K562 (cell line): ENCODE measurements around the gene YWHAB. TPM values are rescaled to one million over a fixed set of nuclear protein-coding genes. Genes with fewer than 3 reads are reported as not detected.

Experiments
- NUFIP1 ChIP-seq: fragments of 450-650 bp; IDR thresholded peaks from 2 replicates; pipeline ENCODE4 v1.6.1; 2018; ENCODE audit not compliant: partially characterized antibody
- ZEB2 ChIP-seq: fragments of 450-650 bp; IDR thresholded peaks from 2 replicates; pipeline ENCODE4 v1.6.1; 2016
- polyA plus RNA-seq, 8 experiments: library from polyadenylated mRNA; depleted of rRNA in 4 of 8; stranded (reverse) in 5 of 8; unstranded in 3 of 8; fragments of >200 nt; fragmentation: Nextera tagmentation in 2 of 8; fragmentation: Illumina TruSeq in 1 of 8; extraction: Ambion mirVana in 2 of 8; extraction: Trizol in 1 of 8; gene quantifications; 2 replicates each; pipeline versions ENCODE4 v1.2.1 to v1.2.3, GENCODE V29; 2011 to 2014; ENCODE audit warnings: inconsistent platforms in 1 of 8, missing spikeins in 1 of 8
- total RNA-seq, 7 experiments: library from RNA; depleted of rRNA in 6 of 7; stranded (reverse); fragments of >200 nt in 6 of 7; fragmentation: Illumina TruSeq in 2 of 7; extraction: Trizol in 2 of 7; gene quantifications; 2 replicates each; pipeline versions ENCODE4 v1.2.1 to v1.2.3, GENCODE V29; 2011 to 2021; ENCODE audit warnings: low replicate concordance in 1 of 7
- TF ChIP-seq, protein P1 (sequence below): fragments of 450-650 bp; IDR thresholded peaks from 2 replicates; pipeline ENCODE4 v1.6.1; 2018; ENCODE audit not compliant: partially characterized antibody
- TF ChIP-seq, protein P2 (sequence below): fragments of 250-450 bp; sonication (Bioruptor Pico); IDR thresholded peaks from 2 replicates; pipeline ENCODE4 v1.4.0; 2020
- TF ChIP-seq, protein P3 (sequence below): fragments of 200-600 bp; sonication (generic); IDR thresholded peaks from one replicate; pipeline ENCODE4 v1.6.1; 2012; ENCODE audit warnings: mild to moderate bottlenecking, low read depth, low read length, inconsistent platforms

Gene YWHAB
- total and polyA plus RNA-seq, 9 of the 15 experiments (the other 6 are each of a cell fraction or from before 2014, with no cell fraction given), result 60.6 to 185 (median 96.1) TPM

DNA sequence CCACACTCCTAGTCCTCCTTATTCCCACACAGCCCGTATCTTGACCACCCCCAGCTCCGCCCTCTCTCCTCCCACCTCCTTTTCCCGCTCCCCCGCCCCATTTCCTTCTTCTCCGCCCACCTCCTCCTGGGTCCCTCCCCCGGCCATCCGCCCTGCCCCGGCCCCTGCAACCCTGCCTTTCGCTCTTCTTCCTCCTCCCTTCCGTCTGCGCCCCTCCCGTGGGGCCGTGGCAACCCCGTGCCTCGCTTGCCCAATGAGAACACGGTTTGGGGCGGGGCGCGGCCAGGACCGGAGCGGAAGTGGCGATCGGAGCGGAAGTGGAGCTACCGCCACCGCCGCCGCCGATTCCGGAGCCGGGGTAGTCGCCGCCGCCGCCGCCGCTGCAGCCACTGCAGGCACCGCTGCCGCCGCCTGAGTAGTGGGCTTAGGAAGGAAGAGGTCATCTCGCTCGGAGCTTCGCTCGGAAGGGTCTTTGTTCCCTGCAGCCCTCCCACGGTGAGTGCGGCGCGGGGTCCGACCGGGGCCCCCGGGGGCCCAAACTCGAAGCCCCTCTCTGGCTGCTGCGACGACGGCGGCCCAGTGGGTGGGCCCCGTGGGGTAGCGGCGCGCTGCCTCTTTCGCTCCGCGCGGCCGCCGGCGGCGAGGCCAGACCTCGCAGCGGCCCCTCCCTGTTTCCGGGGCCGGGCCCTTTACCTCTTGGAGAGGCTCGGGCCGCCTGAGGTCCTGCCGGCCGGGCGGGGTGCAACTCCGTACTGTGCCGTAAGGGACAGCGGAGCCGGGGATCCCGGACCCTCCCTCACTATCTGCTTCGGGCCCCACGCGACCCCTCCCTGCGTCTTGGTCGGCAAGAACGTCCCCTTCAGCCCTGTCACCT lies at the start of gene YWHAB (continued):
- TF ChIP-seq, protein P1, sequence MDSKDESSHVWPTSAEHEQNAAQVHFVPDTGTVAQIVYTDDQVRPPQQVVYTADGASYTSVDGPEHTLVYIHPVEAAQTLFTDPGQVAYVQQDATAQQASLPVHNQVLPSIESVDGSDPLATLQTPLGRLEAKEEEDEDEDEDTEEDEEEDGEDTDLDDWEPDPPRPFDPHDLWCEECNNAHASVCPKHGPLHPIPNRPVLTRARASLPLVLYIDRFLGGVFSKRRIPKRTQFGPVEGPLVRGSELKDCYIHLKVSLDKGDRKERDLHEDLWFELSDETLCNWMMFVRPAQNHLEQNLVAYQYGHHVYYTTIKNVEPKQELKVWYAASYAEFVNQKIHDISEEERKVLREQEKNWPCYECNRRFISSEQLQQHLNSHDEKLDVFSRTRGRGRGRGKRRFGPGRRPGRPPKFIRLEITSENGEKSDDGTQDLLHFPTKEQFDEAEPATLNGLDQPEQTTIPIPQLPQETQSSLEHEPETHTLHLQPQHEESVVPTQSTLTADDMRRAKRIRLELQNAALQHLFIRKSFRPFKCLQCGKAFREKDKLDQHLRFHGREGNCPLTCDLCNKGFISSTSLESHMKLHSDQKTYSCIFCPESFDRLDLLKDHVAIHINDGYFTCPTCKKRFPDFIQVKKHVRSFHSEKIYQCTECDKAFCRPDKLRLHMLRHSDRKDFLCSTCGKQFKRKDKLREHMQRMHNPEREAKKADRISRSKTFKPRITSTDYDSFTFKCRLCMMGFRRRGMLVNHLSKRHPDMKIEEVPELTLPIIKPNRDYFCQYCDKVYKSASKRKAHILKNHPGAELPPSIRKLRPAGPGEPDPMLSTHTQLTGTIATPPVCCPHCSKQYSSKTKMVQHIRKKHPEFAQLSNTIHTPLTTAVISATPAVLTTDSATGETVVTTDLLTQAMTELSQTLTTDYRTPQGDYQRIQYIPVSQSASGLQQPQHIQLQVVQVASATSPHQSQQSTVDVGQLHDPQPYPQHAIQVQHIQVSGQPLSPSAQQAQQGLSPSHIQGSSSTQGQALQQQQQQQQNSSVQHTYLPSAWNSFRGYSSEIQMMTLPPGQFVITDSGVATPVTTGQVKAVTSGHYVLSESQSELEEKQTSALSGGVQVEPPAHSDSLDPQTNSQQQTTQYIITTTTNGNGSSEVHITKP, result peak; percentile 65
- TF ChIP-seq, protein P2, sequence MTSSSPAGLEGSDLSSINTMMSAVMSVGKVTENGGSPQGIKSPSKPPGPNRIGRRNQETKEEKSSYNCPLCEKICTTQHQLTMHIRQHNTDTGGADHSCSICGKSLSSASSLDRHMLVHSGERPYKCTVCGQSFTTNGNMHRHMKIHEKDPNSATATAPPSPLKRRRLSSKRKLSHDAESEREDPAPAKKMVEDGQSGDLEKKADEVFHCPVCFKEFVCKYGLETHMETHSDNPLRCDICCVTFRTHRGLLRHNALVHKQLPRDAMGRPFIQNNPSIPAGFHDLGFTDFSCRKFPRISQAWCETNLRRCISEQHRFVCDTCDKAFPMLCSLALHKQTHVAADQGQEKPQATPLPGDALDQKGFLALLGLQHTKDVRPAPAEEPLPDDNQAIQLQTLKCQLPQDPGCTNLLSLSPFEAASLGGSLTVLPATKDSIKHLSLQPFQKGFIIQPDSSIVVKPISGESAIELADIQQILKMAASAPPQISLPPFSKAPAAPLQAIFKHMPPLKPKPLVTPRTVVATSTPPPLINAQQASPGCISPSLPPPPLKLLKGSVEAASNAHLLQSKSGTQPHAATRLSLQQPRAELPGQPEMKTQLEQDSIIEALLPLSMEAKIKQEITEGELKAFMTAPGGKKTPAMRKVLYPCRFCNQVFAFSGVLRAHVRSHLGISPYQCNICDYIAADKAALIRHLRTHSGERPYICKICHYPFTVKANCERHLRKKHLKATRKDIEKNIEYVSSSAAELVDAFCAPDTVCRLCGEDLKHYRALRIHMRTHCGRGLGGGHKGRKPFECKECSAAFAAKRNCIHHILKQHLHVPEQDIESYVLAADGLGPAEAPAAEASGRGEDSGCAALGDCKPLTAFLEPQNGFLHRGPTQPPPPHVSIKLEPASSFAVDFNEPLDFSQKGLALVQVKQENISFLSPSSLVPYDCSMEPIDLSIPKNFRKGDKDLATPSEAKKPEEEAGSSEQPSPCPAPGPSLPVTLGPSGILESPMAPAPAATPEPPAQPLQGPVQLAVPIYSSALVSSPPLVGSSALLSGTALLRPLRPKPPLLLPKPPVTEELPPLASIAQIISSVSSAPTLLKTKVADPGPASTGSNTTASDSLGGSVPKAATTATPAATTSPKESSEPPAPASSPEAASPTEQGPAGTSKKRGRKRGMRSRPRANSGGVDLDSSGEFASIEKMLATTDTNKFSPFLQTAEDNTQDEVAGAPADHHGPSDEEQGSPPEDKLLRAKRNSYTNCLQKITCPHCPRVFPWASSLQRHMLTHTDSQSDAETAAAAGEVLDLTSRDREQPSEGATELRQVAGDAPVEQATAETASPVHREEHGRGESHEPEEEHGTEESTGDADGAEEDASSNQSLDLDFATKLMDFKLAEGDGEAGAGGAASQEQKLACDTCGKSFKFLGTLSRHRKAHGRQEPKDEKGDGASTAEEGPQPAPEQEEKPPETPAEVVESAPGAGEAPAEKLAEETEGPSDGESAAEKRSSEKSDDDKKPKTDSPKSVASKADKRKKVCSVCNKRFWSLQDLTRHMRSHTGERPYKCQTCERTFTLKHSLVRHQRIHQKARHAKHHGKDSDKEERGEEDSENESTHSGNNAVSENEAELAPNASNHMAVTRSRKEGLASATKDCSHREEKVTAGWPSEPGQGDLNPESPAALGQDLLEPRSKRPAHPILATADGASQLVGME, result peak; percentile 79; the same call in 1 of the 2 replicates
- TF ChIP-seq, protein P3, sequence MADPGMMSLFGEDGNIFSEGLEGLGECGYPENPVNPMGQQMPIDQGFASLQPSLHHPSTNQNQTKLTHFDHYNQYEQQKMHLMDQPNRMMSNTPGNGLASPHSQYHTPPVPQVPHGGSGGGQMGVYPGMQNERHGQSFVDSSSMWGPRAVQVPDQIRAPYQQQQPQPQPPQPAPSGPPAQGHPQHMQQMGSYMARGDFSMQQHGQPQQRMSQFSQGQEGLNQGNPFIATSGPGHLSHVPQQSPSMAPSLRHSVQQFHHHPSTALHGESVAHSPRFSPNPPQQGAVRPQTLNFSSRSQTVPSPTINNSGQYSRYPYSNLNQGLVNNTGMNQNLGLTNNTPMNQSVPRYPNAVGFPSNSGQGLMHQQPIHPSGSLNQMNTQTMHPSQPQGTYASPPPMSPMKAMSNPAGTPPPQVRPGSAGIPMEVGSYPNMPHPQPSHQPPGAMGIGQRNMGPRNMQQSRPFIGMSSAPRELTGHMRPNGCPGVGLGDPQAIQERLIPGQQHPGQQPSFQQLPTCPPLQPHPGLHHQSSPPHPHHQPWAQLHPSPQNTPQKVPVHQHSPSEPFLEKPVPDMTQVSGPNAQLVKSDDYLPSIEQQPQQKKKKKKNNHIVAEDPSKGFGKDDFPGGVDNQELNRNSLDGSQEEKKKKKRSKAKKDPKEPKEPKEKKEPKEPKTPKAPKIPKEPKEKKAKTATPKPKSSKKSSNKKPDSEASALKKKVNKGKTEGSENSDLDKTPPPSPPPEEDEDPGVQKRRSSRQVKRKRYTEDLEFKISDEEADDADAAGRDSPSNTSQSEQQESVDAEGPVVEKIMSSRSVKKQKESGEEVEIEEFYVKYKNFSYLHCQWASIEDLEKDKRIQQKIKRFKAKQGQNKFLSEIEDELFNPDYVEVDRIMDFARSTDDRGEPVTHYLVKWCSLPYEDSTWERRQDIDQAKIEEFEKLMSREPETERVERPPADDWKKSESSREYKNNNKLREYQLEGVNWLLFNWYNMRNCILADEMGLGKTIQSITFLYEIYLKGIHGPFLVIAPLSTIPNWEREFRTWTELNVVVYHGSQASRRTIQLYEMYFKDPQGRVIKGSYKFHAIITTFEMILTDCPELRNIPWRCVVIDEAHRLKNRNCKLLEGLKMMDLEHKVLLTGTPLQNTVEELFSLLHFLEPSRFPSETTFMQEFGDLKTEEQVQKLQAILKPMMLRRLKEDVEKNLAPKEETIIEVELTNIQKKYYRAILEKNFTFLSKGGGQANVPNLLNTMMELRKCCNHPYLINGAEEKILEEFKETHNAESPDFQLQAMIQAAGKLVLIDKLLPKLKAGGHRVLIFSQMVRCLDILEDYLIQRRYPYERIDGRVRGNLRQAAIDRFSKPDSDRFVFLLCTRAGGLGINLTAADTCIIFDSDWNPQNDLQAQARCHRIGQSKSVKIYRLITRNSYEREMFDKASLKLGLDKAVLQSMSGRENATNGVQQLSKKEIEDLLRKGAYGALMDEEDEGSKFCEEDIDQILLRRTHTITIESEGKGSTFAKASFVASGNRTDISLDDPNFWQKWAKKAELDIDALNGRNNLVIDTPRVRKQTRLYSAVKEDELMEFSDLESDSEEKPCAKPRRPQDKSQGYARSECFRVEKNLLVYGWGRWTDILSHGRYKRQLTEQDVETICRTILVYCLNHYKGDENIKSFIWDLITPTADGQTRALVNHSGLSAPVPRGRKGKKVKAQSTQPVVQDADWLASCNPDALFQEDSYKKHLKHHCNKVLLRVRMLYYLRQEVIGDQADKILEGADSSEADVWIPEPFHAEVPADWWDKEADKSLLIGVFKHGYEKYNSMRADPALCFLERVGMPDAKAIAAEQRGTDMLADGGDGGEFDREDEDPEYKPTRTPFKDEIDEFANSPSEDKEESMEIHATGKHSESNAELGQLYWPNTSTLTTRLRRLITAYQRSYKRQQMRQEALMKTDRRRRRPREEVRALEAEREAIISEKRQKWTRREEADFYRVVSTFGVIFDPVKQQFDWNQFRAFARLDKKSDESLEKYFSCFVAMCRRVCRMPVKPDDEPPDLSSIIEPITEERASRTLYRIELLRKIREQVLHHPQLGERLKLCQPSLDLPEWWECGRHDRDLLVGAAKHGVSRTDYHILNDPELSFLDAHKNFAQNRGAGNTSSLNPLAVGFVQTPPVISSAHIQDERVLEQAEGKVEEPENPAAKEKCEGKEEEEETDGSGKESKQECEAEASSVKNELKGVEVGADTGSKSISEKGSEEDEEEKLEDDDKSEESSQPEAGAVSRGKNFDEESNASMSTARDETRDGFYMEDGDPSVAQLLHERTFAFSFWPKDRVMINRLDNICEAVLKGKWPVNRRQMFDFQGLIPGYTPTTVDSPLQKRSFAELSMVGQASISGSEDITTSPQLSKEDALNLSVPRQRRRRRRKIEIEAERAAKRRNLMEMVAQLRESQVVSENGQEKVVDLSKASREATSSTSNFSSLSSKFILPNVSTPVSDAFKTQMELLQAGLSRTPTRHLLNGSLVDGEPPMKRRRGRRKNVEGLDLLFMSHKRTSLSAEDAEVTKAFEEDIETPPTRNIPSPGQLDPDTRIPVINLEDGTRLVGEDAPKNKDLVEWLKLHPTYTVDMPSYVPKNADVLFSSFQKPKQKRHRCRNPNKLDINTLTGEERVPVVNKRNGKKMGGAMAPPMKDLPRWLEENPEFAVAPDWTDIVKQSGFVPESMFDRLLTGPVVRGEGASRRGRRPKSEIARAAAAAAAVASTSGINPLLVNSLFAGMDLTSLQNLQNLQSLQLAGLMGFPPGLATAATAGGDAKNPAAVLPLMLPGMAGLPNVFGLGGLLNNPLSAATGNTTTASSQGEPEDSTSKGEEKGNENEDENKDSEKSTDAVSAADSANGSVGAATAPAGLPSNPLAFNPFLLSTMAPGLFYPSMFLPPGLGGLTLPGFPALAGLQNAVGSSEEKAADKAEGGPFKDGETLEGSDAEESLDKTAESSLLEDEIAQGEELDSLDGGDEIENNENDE, result no peak
- TF ChIP-seq NUFIP1 (no peak), ZEB2 (no peak)
